Smooth muscle cell (in vitro differentiated cells): ENCODE data around the gene FIBIN. TPM values are rescaled to one million over a fixed set of nuclear protein-coding genes. Genes with fewer than 3 reads are reported as not detected.

Experiments
- DNase-seq: peaks from one replicate; lab custom pipeline; 2025; ENCODE audit not compliant: unreplicated experiment; lab: John Stamatoyannopoulos, UW
- H2AFZ ChIP-seq: fragments of 200-600 bp; sonication (generic); 2 replicates; pipeline ENCODE4 v1.6.0; 2016; ENCODE audit warnings: antibody characterized with exemption, low read depth, mild to moderate bottlenecking
- H3F3A ChIP-seq: fragments of 200-600 bp; sonication (generic); 2 replicates; pipeline ENCODE4 v1.6.0; 2017; ENCODE audit warnings: antibody characterized with exemption, low read depth
- H3K27ac ChIP-seq: fragments of 200-600 bp; sonication (generic); 2 replicates; pipeline ENCODE4 v1.5.1; 2016; ENCODE audit warnings: low read depth, mild to moderate bottlenecking
- H3K27me3 ChIP-seq: fragments of 200-600 bp; sonication (generic); 2 replicates; pipeline ENCODE4 v1.6.1; 2016; ENCODE audit warnings: low read depth, mild to moderate bottlenecking
- H3K36me3 ChIP-seq: fragments of 200-600 bp; sonication (generic); 2 replicates; pipeline ENCODE4 v1.5.1; 2016; ENCODE audit warnings: low read depth
- H3K4me1 ChIP-seq: fragments of 200-600 bp; sonication (generic); 2 replicates; pipeline ENCODE4 v1.5.1; 2016; ENCODE audit warnings: low read depth
- H3K4me2 ChIP-seq: fragments of 200-600 bp; sonication (generic); 2 replicates; pipeline ENCODE4 v1.6.0; 2016; ENCODE audit warnings: mild to moderate bottlenecking
- H3K4me3 ChIP-seq: fragments of 200-600 bp; sonication (generic); 2 replicates; pipeline ENCODE4 v1.5.1; 2016; ENCODE audit warnings: mild to moderate bottlenecking
- H3K79me2 ChIP-seq: fragments of 200-600 bp; sonication (generic); 2 replicates; pipeline ENCODE4 v1.6.0; 2016; ENCODE audit warnings: low read depth, mild to moderate bottlenecking
- H3K9ac ChIP-seq: fragments of 200-600 bp; sonication (generic); 2 replicates; pipeline ENCODE4 v1.6.0; 2016; ENCODE audit warnings: low read depth
- H3K9me3 ChIP-seq: fragments of 200-600 bp; sonication (generic); replicated peaks from 2 replicates; pipeline ENCODE4 v1.5.1; 2016; ENCODE audit warnings: low read depth
- H4K20me1 ChIP-seq: fragments of 200-600 bp; sonication (generic); 2 replicates; pipeline ENCODE4 v1.6.0; 2016; ENCODE audit warnings: low read depth
- CTCF ChIP-seq: fragments of 200-600 bp; sonication (generic); IDR thresholded peaks from 2 replicates; pipeline ENCODE4 v1.5.1; 2017; ENCODE audit warnings: borderline replicate concordance, mild to moderate bottlenecking, antibody characterized with exemption; ENCODE audit not compliant: insufficient read depth, poor library complexity, severe bottlenecking
- whole genome bisulfite sequencing: methylation state at CpG from one replicate; pipeline ENCODE4 v1.1.7; 2016; ENCODE audit warnings: low lambda C conversion rate; 5-methylcytosine and 5-hydroxymethylcytosine counted together
- polyA plus RNA-seq: library from polyadenylated mRNA; unstranded; fragments of >200 nt; fragmentation: Nextera tagmentation; extraction: Ambion mirVana; gene quantifications from 2 replicates; pipeline ENCODE4 v1.2.1, GENCODE V29; 2016
- total RNA-seq: library from RNA; depleted of rRNA; stranded (reverse); fragments of >200 nt; gene quantifications from 2 replicates; pipeline ENCODE4 v1.2.3, GENCODE V29; 2014

Gene FIBIN
- total and polyA plus RNA-seq, 2 experiments from 2014 or later = 24.7 to 40.7 TPM

GRCh38 chr11:27004103-27004502, 10.2 kb downstream of the FIBIN start:
- Histone ChIP-seq H3K27ac (no peak overlapping the region), H3F3A (no peaks in the 10 kb centered on the region), H3K36me3 (no peaks in the 10 kb centered on the region), H2AFZ (no peak overlapping the region), H3K9me3 (no peaks in the 10 kb centered on the region), H4K20me1 (no peaks in the 10 kb centered on the region), H3K27me3 (no peaks in the 10 kb centered on the region), H3K4me1 (no peaks in the 10 kb centered on the region), H3K4me2 (no peak overlapping the region), H3K9ac (no peak overlapping the region), H3K4me3 (no peak overlapping the region), H3K79me2 (no peaks in the 10 kb centered on the region)
- DNase-seq = no peak
- WGBS = 100% methylated on average over 2 of the region's 2 CpGs
- no peak for TF ChIP-seq CTCF

- Histone ChIP-seq H3K79me2 (no peaks in the 10 kb centered on the region), H3K9me3 (no peaks in the 10 kb centered on the region), H2AFZ (no peak overlapping the region), H4K20me1 (no peaks in the 10 kb centered on the region), H3K4me2 (no peak overlapping the region), H3K36me3 (no peaks in the 10 kb centered on the region), H3K9ac (no peak overlapping the region), H3K27me3 (no peaks in the 10 kb centered on the region), H3K4me1 (peaks cover 22% of the 10 kb centered on the region), H3K27ac (no peak overlapping the region), H3F3A (peaks cover 35% of the 10 kb centered on the region), H3K4me3 (no peak overlapping the region)
- no peak for DNase-seq
- TF ChIP-seq CTCF = no peak
These were observed 15.1 kb downstream of the FIBIN start for GRCh38 chr11:27008811-27009535.

- Histone ChIP-seq H3K9ac (no peak overlapping the region), H3K79me2 (no peaks in the 10 kb centered on the region), H3K4me3 (peak overlapping the region; percentile 14), H3K4me2 (peak overlapping the region; percentile 65), H2AFZ (no peak overlapping the region), H3K27ac (peak overlapping the region; percentile 65), H4K20me1 (no peaks in the 10 kb centered on the region), H3K27me3 (no peaks in the 10 kb centered on the region), H3K9me3 (no peaks in the 10 kb centered on the region), H3K36me3 (no peaks in the 10 kb centered on the region), H3K4me1 (peaks cover 33% of the 10 kb centered on the region), H3F3A (peaks cover 36% of the 10 kb centered on the region)
- no peak for DNase-seq
- TF ChIP-seq CTCF = no peak
- WGBS = 29% methylated on average over 4 of the region's 4 CpGs
These were observed 17.8 kb downstream of the FIBIN start for GRCh38 chr11:27011560-27012233.
